ENCODE data around the gene PIGQ. TPM values are rescaled to one million over a fixed set of nuclear protein-coding genes. Genes with fewer than 3 reads are reported as not detected.
A peak's percentile ranks its signal among the peaks of the same experiment; 100 is the strongest.

Gene PIGQ
- total and polyA plus RNA-seq, 2 of the 13 experiments (the other 11 are each of a cell fraction or from before 2014, with no cell fraction given): 7.7 to 19.7 TPM

GRCh38 chr16:629833-630248 lies 60.1 kb downstream of the PIGQ start (continued):
- TF ChIP-seq ZBTB4 (CRISPR knock-in tag; IDR thresholded peaks at IDR 0.05; ENCODE audit: borderline replicate concordance) (no peak; the same call in 1 of the 2 replicates), KLF16 (CRISPR knock-in tag; IDR thresholded peaks at IDR 0.05) (0 out of 4 replicates have a peak, but pooled peaks of 1 of the 2 experiments have one; percentile 13), ZMAT3 (CRISPR knock-in tag; conservative IDR thresholded peaks at IDR 0.05) (no peak), ATF6 (CRISPR knock-in tag; conservative IDR thresholded peaks at IDR 0.05) (no peak), ZNF224 (CRISPR knock-in tag; IDR thresholded peaks at IDR 0.05) (no peak), ZNF414 (CRISPR knock-in tag; IDR thresholded peaks at IDR 0.05) (no peak), ZNF407 (CRISPR knock-in tag; IDR thresholded peaks at IDR 0.05; ENCODE audit: not compliant biosample characterization) (peak; percentile 40), ZEB1 (IDR thresholded peaks at IDR 0.05; ENCODE audit: insufficient replicate concordance, low read depth) (no peak), ZSCAN30 (CRISPR knock-in tag; IDR thresholded peaks at IDR 0.05) (no peak), ZNF280D (CRISPR knock-in tag; IDR thresholded peaks at IDR 0.05) (no peak)

Measured in HepG2 (cell line).